ENCODE measurements around the gene FAM219A.
A peak's percentile ranks its signal among the peaks of the same experiment; 100 is the strongest.
"Not testable (repeated sequence)": the region's sequence is repeated elsewhere in the genome, so short reads cannot be mapped to it uniquely, and the experiment has no call there.

Gene FAM219A

DNA sequence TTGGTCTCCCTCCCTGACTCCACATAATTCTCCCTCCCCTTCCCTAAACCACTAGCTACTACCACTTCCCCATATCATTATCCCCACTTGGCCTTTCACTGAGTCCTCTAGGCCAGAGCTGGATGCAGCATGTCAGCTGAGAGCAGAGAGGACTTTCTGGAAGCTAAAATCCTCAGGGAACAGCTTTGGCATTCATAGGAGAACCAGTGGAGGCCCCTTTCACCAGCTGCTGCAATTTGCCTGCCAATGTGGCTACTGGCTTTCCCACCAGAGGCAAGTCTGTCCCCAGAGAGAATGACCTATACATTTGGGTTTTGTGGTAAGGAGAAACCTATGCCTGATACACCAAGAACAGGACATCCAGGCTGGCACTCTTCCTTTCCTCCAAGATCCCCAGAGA is 14.4 kb downstream of the FAM219A start:
- DNase-seq (ENCODE audit: insufficient read length, low spot score) (no peak), FAIRE-seq (no peak)

DNA sequence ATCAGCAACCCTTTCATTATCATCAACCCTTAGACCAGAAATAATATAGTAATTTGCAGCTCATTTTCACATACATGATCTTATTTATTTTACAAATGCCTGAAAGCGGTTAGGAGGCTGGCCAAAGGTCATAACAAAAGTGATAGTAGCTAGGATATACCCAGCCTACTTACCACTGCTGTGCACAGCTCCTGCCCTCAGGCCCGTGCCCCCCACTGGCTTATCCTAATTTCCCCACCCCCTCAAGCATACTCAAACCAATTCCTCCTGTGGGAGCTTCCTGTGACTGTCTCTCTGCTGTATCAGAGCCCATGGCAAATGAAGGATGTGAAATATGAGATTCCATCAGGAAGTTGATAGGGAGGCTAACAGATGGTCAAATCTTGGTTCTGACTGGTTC is 14.8 kb downstream of the FAM219A start:
- no peak for DNase-seq (ENCODE audit: insufficient read length, low spot score)
- TF ChIP-seq POLR2A (IDR thresholded peaks at IDR 0.05; ENCODE audit: low read depth, low read length), result no peak
- no peak for FAIRE-seq

More for the DNA sequence above, 14.4 kb downstream of the FAM219A start:
- no peak for TF ChIP-seq POLR2A (IDR thresholded peaks at IDR 0.05; ENCODE audit: low read depth, low read length)

DNA sequence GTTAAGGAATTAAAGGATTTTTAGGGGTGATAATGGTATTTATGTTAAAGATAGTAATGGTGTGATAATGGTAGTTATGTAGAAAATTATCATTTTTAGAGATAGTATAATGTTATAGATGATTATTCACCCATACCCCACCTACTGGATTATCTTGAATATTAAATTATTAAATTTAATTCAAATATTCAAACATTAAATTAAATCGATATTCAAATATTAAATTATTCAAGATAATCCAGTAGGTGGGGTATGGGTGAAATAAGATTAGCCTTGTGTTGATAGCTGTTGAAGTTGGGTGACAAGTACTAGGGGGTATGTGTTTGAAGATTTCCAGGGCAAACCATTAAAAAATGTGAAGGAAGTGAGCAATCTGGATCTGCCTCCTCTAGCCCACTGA is 15.6 kb downstream of the FAM219A start:
- no peak for TF ChIP-seq POLR2A (IDR thresholded peaks at IDR 0.05; ENCODE audit: low read depth, low read length)
- FAIRE-seq, result no peak
- no peak for DNase-seq (ENCODE audit: insufficient read length, low spot score)

DNA sequence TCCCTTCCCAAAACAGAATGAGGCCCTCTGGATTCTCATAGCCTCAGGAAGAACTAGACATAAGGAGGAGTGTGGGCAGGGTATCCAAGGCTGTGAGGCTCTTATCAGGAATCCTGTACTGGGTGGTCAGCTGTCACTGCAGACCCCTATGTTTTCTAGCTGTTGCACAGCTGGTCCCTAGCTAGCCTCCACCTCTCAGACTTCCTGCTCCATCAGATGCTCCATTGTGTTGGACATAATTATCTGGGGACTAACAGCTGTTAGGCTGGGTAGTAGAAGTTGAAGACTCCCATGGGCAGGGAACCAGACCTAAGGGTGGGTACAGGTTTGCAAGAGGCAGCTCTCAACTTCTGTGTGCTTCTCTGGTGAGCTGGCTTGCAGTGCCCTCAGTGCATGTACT is 18.4 kb downstream of the FAM219A start:
- FAIRE-seq (no peak), DNase-seq (ENCODE audit: insufficient read length, low spot score) (no peak)
- TF ChIP-seq POLR2A (IDR thresholded peaks at IDR 0.05; ENCODE audit: low read depth, low read length), result no peak

DNA sequence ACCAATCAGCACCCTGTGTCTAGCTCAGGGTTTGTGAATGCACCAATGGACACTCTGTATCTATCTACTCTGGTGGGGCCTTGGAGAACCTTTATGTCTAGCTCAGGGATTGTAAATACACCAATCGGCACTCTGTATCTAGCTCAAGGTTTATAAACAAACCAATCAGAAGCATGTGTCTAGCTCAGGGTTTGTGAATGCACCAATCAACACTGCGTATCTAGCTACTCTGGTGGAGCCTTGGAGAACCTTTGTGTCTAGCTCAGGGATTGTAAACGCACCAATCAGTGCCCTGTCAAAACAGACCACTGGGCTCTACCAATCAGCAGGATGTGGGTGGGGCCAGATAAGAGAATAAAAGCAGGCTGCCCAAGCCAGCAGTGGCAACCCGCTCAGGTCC is 19.9 kb downstream of the FAM219A start:
- FAIRE-seq; DNase-seq (ENCODE audit: insufficient read length, low spot score): not testable (repeated sequence)

DNA sequence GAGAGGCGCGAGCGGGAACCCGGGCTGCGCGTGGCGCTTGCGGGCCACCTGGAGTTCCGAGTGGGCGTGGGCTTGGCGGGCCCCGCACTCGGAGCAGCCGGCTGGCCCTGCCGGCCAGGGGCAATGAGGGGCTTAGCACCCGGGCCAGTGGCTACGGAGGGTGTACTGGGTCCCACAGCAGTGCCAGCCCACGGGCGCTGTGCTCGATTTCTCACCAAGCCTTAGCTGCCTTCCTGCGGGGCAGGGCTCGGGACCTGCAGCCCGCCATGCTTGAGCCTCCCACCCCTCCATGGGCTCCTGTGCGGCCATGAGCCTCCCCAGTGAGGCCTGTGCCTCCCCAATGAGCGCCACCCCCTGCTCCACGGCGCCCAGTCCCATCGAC is 20.5 kb downstream of the FAM219A start:
- not testable (repeated sequence) for FAIRE-seq; DNase-seq (ENCODE audit: insufficient read length, low spot score)

DNA sequence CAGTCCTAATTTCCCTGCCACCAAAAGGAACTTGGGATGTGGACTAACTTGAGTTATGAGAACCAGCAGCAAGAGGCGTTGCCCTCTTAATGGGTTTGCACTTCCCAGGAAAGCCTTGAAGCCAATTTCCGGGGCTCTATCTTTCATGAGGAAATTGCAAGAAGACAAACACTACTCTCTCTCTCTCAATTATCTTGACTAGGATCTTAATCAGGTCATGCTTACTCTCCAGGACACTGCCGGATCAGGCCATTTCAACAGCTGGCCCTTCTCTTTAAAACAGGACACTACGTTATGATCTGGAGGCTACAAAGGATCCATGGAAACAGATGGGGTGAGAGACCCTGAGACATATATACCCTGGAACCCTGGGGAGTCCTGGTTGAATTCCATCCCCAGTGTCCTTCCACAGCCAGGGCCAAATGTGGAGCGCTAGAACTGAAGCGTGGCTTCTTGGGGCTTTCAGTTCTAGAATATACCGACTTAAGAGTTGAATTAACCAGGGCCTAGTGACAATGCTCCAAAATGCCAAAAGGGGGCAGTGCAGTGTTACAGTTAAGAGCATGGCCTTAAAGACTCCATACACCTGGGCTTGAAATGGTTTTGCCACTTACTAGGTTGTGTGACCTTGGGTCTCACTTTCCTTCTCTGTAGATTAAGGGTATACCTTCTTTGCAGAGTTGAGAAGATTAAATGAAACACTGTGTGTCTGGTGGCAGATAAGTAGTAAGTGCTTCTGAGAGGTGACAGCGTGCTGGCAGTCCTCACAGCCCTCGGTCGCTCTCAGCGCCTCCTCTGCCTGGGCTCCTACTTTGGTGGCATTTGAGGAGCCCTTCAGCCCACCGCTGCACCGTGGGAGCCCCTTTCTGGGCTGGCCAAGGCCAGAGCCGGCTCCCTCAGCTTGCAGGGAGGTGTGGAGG is 21.1 kb downstream of the FAM219A start:
- FAIRE-seq (peak; percentile 11), DNase-seq (ENCODE audit: insufficient read length, low spot score) (no peak)
- no peak for TF ChIP-seq POLR2A (IDR thresholded peaks at IDR 0.05; ENCODE audit: low read depth, low read length)

DNA sequence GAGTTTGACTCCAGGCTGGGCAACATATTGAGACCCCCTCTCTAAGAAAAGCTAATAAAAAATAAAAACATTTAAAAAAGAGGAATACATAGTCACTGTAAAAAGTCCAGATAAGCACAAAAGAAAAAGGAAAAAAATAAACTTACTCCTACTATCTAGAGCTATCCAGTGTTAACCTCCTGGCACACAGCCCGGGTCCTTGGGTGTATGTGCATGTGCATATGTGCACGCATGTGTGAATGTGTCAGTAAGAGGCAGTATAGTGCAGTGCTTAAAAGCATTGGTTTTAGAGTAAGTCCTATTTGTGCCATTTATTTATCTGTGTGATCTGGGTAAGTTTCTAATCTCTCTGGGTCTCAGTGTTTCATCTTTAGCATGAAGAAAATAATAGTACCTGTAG is 26.7 kb downstream of the FAM219A start:
- FAIRE-seq (no peak), DNase-seq (ENCODE audit: insufficient read length, low spot score) (no peak)
- TF ChIP-seq POLR2A (IDR thresholded peaks at IDR 0.05; ENCODE audit: low read depth, low read length), result no peak

DNA sequence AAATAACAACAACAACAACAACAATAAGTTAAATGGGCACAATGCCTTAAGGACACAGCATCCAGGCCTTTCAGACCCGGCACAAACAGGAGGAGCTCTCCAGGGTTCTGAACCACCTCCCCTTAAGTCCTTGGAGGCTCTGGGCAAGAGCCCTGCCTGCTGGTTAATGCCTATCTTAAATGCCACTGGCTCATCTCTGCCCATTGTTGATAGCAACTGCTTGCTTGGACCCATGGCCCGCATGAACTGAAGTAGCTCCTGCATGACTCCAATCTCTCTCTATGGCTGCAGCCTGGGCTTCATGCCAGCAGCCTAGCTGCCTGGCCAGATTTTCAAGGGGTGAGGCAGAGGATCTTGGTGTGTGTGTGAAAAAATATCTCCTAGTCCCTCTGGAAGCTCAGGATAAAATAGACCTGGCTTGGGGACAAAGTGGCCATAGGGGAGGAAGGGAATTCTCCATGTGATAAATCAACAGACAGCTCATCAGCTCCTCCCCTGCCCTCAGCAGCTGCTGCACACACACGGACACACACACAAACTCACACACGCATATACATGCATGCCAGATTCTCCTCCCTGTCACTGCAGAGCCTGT is 27.4 kb downstream of the FAM219A start:
- DNase-seq (ENCODE audit: insufficient read length, low spot score) (peak; percentile 38), FAIRE-seq (peak; percentile 61)
- TF ChIP-seq POLR2A (IDR thresholded peaks at IDR 0.05; ENCODE audit: low read depth, low read length), result no peak

DNA sequence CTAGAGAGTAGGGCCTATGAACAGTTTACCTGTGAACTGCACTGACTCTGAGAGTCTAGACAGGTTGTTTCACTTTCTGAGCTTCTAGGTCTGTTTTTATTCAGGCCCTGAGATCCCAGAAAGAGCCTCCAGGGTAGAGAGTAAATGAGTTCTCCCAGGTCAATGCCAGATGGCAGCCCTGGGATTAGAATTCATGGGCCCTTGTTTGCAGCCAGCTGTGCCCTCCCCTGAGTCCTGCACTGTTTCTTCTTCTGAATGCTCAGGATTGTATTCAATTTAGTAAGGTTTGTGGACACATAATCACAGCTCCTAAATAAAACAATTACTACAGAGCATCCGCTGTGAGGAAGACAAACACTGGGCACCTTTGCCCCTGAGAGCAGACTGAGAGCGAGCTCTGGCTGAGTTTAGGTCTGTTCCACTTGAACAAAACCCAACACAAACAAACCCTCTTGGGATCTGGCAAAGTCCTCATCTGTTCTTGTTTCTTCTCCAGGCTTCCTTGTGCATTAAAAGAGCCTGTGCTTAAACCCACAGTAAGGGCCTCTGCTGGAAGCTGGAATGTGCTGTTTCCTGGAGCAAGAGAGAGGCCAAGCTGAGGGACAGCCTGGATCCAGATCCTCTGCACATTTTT is 29.9 kb downstream of the FAM219A start:
- FAIRE-seq (no peak), DNase-seq (ENCODE audit: insufficient read length, low spot score) (no peak)
- no peak for TF ChIP-seq POLR2A (IDR thresholded peaks at IDR 0.05; ENCODE audit: low read depth, low read length)

DNA sequence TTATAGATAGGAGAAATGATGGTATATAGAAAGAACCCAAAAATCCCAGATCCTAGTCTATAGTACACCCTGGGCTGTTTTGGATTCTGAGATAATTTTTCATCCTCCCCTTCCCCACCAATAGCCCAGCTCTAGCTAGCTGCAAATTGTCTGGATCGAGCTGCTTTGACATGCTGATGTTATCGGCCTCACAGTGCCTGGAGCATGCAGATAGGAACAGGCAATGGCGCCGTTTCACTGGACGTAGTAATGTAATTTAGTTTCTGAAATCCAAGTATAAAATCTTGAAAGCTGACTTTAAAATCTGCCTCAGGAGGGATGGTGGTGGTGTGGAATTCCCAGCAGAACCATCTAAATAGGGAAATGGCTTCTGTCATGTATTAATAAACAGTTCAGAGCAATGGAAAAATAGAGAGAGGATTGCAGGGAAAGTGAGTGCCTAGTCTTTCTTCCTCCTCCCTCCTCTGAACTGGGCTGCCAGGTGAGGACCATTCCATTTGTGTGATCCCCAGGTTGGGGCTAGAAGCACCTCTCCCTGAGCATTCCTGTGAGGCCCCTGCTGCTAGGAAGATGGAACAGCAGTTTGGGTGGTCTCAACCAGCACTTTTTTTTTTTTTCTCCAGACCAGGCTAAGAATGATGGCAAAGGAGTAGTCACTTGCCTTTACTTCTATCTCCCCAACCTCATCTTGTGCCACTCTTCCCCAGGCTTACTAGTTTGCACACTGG is 31.9 kb downstream of the FAM219A start:
- TF ChIP-seq POLR2A (IDR thresholded peaks at IDR 0.05; ENCODE audit: low read depth, low read length), result no peak
- DNase-seq (ENCODE audit: insufficient read length, low spot score) (no peak), FAIRE-seq (no peak)

DNA sequence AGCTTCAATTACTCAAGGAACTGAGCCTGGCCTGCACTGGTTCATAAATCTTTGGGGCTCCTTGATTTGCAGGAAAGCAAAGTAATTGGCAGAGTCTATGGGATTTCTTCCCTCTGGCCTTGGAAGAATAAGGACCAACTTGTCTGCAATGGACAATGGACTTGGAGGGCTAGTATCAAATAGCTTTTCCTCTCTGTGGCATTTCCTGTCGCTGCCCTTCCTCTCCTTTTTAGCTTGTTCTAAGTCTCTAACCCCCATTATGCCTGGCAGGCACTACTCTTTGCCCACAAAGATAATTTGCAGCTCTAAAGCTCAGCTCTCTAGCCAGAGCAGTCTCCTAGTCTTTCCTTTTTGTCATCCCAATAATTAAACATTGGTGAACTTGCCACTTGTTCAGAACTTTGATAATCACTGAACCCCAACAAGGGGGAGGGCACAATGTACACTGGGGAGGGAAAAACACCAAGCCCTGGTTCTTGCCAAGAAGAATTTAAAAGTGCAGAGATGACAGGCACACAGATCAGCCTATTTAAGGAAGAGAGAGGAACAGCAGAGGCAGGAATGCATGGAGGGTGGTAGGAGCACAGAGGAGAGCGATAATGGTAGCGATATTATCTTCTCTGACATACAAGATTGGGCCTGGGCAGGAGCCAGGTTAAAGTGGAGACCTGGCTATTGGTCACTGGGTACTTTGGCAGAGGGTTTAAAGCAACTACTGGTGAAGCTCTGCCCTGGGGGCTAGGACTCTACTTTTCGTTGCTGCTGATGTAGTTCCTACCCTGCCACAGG is 38.5 kb downstream of the FAM219A start:
- DNase-seq (ENCODE audit: insufficient read length, low spot score), result no peak
- no peak for FAIRE-seq
- TF ChIP-seq POLR2A (IDR thresholded peaks at IDR 0.05; ENCODE audit: low read depth, low read length), result no peak

DNA sequence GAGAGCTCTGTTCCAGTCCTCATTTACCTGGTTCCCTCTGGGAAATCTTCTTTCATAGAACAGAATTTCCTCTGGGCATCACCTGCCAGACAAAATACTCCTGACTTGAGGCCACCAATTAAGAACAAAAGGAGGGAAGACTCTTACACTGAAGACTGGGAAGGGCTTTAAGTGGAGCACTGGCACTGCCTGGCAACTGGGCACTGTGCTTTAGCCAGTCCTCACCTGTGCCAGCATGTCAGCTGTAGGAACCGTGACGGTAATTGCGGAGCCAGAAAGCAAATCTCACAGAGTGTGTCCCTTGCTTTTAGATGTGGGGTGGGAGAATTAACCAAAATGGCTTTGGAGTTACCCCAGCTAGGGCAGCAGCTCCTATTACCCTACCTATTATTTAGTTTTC is 40.6 kb downstream of the FAM219A start:
- DNase-seq (ENCODE audit: insufficient read length, low spot score), result no peak
- FAIRE-seq, result no peak

More for the DNA sequence above, 40.6 kb downstream of the FAM219A start:
- TF ChIP-seq POLR2A (IDR thresholded peaks at IDR 0.05; ENCODE audit: low read depth, low read length), result no peak

All from H54 (cell line).